KBM-7 (cell line): Measurements from ENCODE around the gene RBCK1.
"Not testable (repeated sequence)": the region's sequence is repeated elsewhere in the genome, so short reads cannot be mapped to it uniquely, and the experiment has no call there.

Source experiments
- DNase-seq: peaks from one replicate; pipeline ENCODE4 v3.0.0-alpha.2; 2015
- in situ Hi-C: fragments of 300-500 bp; cut with MboI; formaldehyde crosslinking; loops from 2 replicates; pipeline ENCODE4 v1.14.3; 2020; ENCODE audit warnings: low sequenced_read_pairs, low pct_unique_long_range_greater_than_20kb, mixed read lengths

RBCK1 gene

GRCh38 chr20:407953-408842, at the start of gene RBCK1:
TSS of gene RBCK1 (plus strand) at chr20:408299. CDS start at chr20:408758, 459 bp downstream.
- peak; percentile 91 for DNase-seq
- in situ Hi-C loops, result no loop called here

- DNase-seq, result no peak
- in situ Hi-C loops, result no loop called here
Measured at GRCh38 chr20:358891-359555, 49.1 kb upstream of the RBCK1 start.

- in situ Hi-C loops, result no loop called here
- DNase-seq, result no peak
Measured at GRCh38 chr20:361561-361960, 46.5 kb upstream of the RBCK1 start.

- in situ Hi-C loops, result no loop called here
Measured at GRCh38 chr20:362271-363254, 45.5 kb upstream of the RBCK1 start.

GRCh38 chr20:363319-364078, 44.6 kb upstream of the RBCK1 start:
- in situ Hi-C loops, result no loop called here

More at GRCh38 chr20:362271-363254, 45.5 kb upstream of the RBCK1 start:
- DNase-seq, result peak; percentile 92

GRCh38 chr20:364905-365794, 42.9 kb upstream of the RBCK1 start:
- DNase-seq, result no peak
- in situ Hi-C loops, result no loop called here

More at GRCh38 chr20:363319-364078, 44.6 kb upstream of the RBCK1 start:
- no peak for DNase-seq

- DNase-seq, result no peak
- in situ Hi-C loops, result no loop called here
Measured at GRCh38 chr20:366041-366718, 41.9 kb upstream of the RBCK1 start.

GRCh38 chr20:366719-367485, 41.2 kb upstream of the RBCK1 start:
- in situ Hi-C loops, result no loop called here
- no peak for DNase-seq

GRCh38 chr20:367486-367887, 40.6 kb upstream of the RBCK1 start:
- DNase-seq, result no peak
- in situ Hi-C loops, result no loop called here

- no peak for DNase-seq
- in situ Hi-C loops, result no loop called here
Measured at GRCh38 chr20:368915-369314, 39.2 kb upstream of the RBCK1 start.

GRCh38 chr20:370151-370600, 37.9 kb upstream of the RBCK1 start:
- in situ Hi-C loops, result no loop called here
- DNase-seq, result no peak

- no peak for DNase-seq
- in situ Hi-C loops, result no loop called here
Measured at GRCh38 chr20:370977-371754, 36.9 kb upstream of the RBCK1 start.

GRCh38 chr20:371755-372542, 36.1 kb upstream of the RBCK1 start:
- in situ Hi-C loops, result no loop called here
- peak; percentile 93 for DNase-seq

- DNase-seq, result peak; percentile 71
- in situ Hi-C loops, result not testable (repeated sequence)
Measured at GRCh38 chr20:372543-373082, 35.5 kb upstream of the RBCK1 start.
